ENCODE data around the gene TSPAN4.

The TSPAN4 gene

GRCh38 chr11:821512-822371, 20.9 kb upstream of the TSPAN4 start:
- no peak for DNase-seq (ENCODE audit: low read depth in 2 of 2, low spot score in 1 of 2)

GRCh38 chr11:823441-824291, 19.0 kb upstream of the TSPAN4 start:
- DNase-seq (ENCODE audit: low read depth in 2 of 2, low spot score in 1 of 2): no peak

GRCh38 chr11:824292-824880, 18.3 kb upstream of the TSPAN4 start:
- DNase-seq (ENCODE audit: low read depth in 2 of 2, low spot score in 1 of 2): no peak

- DNase-seq (ENCODE audit: low read depth in 2 of 2, low spot score in 1 of 2): no peak
Measured at GRCh38 chr11:824942-825341, 17.7 kb upstream of the TSPAN4 start.

GRCh38 chr11:825366-826226, 17.1 kb upstream of the TSPAN4 start:
- no peak for DNase-seq (ENCODE audit: low read depth in 2 of 2, low spot score in 1 of 2)

GRCh38 chr11:826227-826621, 16.4 kb upstream of the TSPAN4 start:
- no peak for DNase-seq (ENCODE audit: low read depth in 2 of 2, low spot score in 1 of 2)

GRCh38 chr11:826836-827145, 15.9 kb upstream of the TSPAN4 start:
- no peak for DNase-seq (ENCODE audit: low read depth in 2 of 2, low spot score in 1 of 2)

GRCh38 chr11:827146-827896, 15.3 kb upstream of the TSPAN4 start:
- no peak for DNase-seq (ENCODE audit: low read depth in 2 of 2, low spot score in 1 of 2)

- DNase-seq (ENCODE audit: low read depth in 2 of 2, low spot score in 1 of 2): no peak
Measured at GRCh38 chr11:827897-828192, 14.8 kb upstream of the TSPAN4 start, which contains the start of gene CRACR2B. CRACR2B (plus strand) TSS chr11:827919; CDS start chr11:828608, 689 bp downstream.

- DNase-seq (ENCODE audit: low read depth in 2 of 2, low spot score in 1 of 2): no peak
Measured at GRCh38 chr11:828506-829175, 14.0 kb upstream of the TSPAN4 start.

GRCh38 chr11:829176-829846, 13.3 kb upstream of the TSPAN4 start:
- DNase-seq (ENCODE audit: low read depth in 2 of 2, low spot score in 1 of 2): no peak

GRCh38 chr11:829847-830294, 12.8 kb upstream of the TSPAN4 start:
- DNase-seq (ENCODE audit: low read depth in 2 of 2, low spot score in 1 of 2): no peak

- no peak for DNase-seq (ENCODE audit: low read depth in 2 of 2, low spot score in 1 of 2)
Measured at GRCh38 chr11:830295-831117, 12.1 kb upstream of the TSPAN4 start.

- DNase-seq (ENCODE audit: low read depth in 2 of 2, low spot score in 1 of 2): no peak
Measured at GRCh38 chr11:831118-831864, 11.4 kb upstream of the TSPAN4 start.

- DNase-seq (ENCODE audit: low read depth in 2 of 2, low spot score in 1 of 2): no peak
Measured at GRCh38 chr11:831961-832528, 10.6 kb upstream of the TSPAN4 start.

- DNase-seq (ENCODE audit: low read depth in 2 of 2, low spot score in 1 of 2): no peak
Measured at GRCh38 chr11:832529-833113, 10.0 kb upstream of the TSPAN4 start, which contains the start of gene CD151. CD151 (plus strand) TSS chr11:832952; CDS start chr11:836070, 3,118 bp downstream.
